ENCODE data around the gene IMPACT.

DNA sequence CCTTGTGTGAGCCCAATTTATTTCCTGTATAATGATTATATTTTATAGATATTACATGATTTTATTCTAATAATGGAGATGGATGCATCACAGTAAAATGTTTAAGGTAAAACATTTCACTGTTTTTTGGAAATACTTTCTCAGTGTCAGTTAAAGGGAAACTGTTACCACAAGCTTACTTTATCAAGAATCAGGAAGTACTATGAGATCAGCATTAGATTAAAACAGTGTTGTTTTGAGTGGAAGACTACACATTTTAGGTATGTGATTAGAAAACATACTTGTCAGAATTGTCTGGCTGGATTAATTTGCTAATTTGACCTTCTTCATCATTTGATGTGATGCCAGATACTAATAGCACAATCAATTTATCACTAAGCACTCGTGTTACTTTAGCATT is 33.9 kb downstream of the IMPACT start, which contains the start of gene HRH4:
- TF ChIP-seq, protein P1, sequence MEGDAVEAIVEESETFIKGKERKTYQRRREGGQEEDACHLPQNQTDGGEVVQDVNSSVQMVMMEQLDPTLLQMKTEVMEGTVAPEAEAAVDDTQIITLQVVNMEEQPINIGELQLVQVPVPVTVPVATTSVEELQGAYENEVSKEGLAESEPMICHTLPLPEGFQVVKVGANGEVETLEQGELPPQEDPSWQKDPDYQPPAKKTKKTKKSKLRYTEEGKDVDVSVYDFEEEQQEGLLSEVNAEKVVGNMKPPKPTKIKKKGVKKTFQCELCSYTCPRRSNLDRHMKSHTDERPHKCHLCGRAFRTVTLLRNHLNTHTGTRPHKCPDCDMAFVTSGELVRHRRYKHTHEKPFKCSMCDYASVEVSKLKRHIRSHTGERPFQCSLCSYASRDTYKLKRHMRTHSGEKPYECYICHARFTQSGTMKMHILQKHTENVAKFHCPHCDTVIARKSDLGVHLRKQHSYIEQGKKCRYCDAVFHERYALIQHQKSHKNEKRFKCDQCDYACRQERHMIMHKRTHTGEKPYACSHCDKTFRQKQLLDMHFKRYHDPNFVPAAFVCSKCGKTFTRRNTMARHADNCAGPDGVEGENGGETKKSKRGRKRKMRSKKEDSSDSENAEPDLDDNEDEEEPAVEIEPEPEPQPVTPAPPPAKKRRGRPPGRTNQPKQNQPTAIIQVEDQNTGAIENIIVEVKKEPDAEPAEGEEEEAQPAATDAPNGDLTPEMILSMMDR (IDR thresholded peaks at IDR 0.05): no peak
- TF ChIP-seq POLR2A (IDR thresholded peaks at IDR 0.05): no peak
